K562 (cell line): ENCODE measurements around the gene ZNF277. TPM values are rescaled to one million over a fixed set of nuclear protein-coding genes. Genes with fewer than 3 reads are reported as not detected.
A peak's percentile ranks its signal among the peaks of the same experiment; 100 is the strongest.

Experiments
- CTBP1 ChIP-seq: fragments of 450-650 bp; IDR thresholded peaks from 2 replicates; pipeline ENCODE4 v1.6.1; 2016; ENCODE audit warnings: borderline replicate concordance
- E2F6 ChIP-seq, 2 experiments: IDR thresholded peaks; 2 replicates each; pipeline ENCODE4 v1.6.1; 2011; ENCODE audit warnings: borderline replicate concordance in 1 of 2, control low read depth in 1 of 2, low read depth in 1 of 2, low read length in 1 of 2, mild to moderate bottlenecking in 1 of 2, mixed read lengths in 1 of 2, moderate library complexity in 1 of 2; ENCODE audit not compliant: insufficient read depth in 1 of 2, insufficient read length in 1 of 2, poor library complexity in 1 of 2, severe bottlenecking in 1 of 2; ENCODE audit errors: extremely low read depth in 1 of 2
- ETS1 ChIP-seq: conservative IDR thresholded peaks from 2 replicates; pipeline ENCODE4 v1.6.1; 2011; ENCODE audit warnings: low read depth, mild to moderate bottlenecking, low read length; ENCODE audit not compliant: control insufficient read depth
- IRF2 ChIP-seq: sonication (generic); formaldehyde crosslinking; IDR thresholded peaks from 2 replicates; pipeline ENCODE4 v1.8.1; 2022; ENCODE audit warnings: mild to moderate bottlenecking, missing genetic modification reagents
- POU5F1 ChIP-seq: fragments of 150-350 bp; IDR thresholded peaks from 2 replicates; pipeline ENCODE4 v1.6.1; 2014; ENCODE audit warnings: borderline replicate concordance, low read length, low read depth, mild to moderate bottlenecking; ENCODE audit not compliant: partially characterized antibody
- SNIP1 ChIP-seq: fragments of 450-650 bp; IDR thresholded peaks from 2 replicates; pipeline ENCODE4 v1.7.1; 2017; ENCODE audit warnings: low read depth, mild to moderate bottlenecking
- SRF ChIP-seq, 2 experiments: fragments of 250-450, 450-650 bp in 1 of 2; sonication (Bioruptor Pico) in 1 of 2; sonication (generic) in 1 of 2; formaldehyde crosslinking; IDR thresholded peaks; 2 replicates each; pipeline versions ENCODE4 v1.5.0 to v1.5.1; 2020 to 2022; ENCODE audit warnings: mild to moderate bottlenecking in 1 of 2, missing genetic modification reagents in 1 of 2
- VEZF1 ChIP-seq: fragments of 200-800 bp; sonication (Bioruptor generic); IDR thresholded peaks from 2 replicates; pipeline ENCODE4 v1.6.1; 2017; ENCODE audit warnings: missing genetic modification characterization, missing compliant biosample characterization
- ZFX ChIP-seq: sonication (generic); formaldehyde crosslinking; IDR thresholded peaks from 2 replicates; pipeline ENCODE4 v1.8.0; 2022; ENCODE audit warnings: mild to moderate bottlenecking, missing genetic modification reagents, moderate library complexity
- ZNF830 ChIP-seq: fragments of 250-450 bp; sonication (Bioruptor Pico); IDR thresholded peaks from 2 replicates; pipeline ENCODE4 v1.5.0; 2021; ENCODE audit warnings: mild to moderate bottlenecking
- polyA plus RNA-seq, 8 experiments: library from polyadenylated mRNA; depleted of rRNA in 4 of 8; stranded (reverse) in 5 of 8; unstranded in 3 of 8; fragments of >200 nt; fragmentation: Nextera tagmentation in 2 of 8; fragmentation: Illumina TruSeq in 1 of 8; extraction: Ambion mirVana in 2 of 8; extraction: Trizol in 1 of 8; gene quantifications; 2 replicates each; pipeline versions ENCODE4 v1.2.1 to v1.2.3, GENCODE V29; 2011 to 2014; ENCODE audit warnings: inconsistent platforms in 1 of 8, missing spikeins in 1 of 8
- total RNA-seq, 7 experiments: library from RNA; depleted of rRNA in 6 of 7; stranded (reverse); fragments of >200 nt in 6 of 7; fragmentation: Illumina TruSeq in 2 of 7; extraction: Trizol in 2 of 7; gene quantifications; 2 replicates each; pipeline versions ENCODE4 v1.2.1 to v1.2.3, GENCODE V29; 2011 to 2021; ENCODE audit warnings: low replicate concordance in 1 of 7
- TF ChIP-seq, protein P1 (sequence below): sonication (generic); formaldehyde crosslinking; IDR thresholded peaks from 2 replicates; pipeline ENCODE4 v1.8.0; 2022; ENCODE audit warnings: mild to moderate bottlenecking, missing genetic modification reagents
- TF ChIP-seq, protein P2 (sequence below), 2 experiments: fragments of 450-650 bp; IDR thresholded peaks; 2 replicates each; pipeline ENCODE4 v1.6.1; 2018; ENCODE audit warnings: mild to moderate bottlenecking in 2 of 2, low read depth in 1 of 2; ENCODE audit not compliant: partially characterized antibody in 2 of 2
- TF ChIP-seq, protein P3 (sequence below): fragments of 450-650 bp; IDR thresholded peaks from 2 replicates; pipeline ENCODE4 v1.6.1; 2016; ENCODE audit warnings: borderline replicate concordance

ZNF277 gene
- total and polyA plus RNA-seq, 9 of the 15 experiments (the other 6 are each of a cell fraction or from before 2014, with no cell fraction given): 18.8 to 33.5 (median 27.7) TPM

- no peak for TF ChIP-seq SNIP1
- TF ChIP-seq, protein P1, sequence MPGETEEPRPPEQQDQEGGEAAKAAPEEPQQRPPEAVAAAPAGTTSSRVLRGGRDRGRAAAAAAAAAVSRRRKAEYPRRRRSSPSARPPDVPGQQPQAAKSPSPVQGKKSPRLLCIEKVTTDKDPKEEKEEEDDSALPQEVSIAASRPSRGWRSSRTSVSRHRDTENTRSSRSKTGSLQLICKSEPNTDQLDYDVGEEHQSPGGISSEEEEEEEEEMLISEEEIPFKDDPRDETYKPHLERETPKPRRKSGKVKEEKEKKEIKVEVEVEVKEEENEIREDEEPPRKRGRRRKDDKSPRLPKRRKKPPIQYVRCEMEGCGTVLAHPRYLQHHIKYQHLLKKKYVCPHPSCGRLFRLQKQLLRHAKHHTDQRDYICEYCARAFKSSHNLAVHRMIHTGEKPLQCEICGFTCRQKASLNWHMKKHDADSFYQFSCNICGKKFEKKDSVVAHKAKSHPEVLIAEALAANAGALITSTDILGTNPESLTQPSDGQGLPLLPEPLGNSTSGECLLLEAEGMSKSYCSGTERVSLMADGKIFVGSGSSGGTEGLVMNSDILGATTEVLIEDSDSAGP: no peak
- peak; percentile 14 to 38 for TF ChIP-seq E2F6 (IDR thresholded peaks at IDR 0.05; ENCODE audit: borderline replicate concordance in 1 of 2, extremely low read depth in 1 of 2, insufficient read depth in 1 of 2, insufficient read length in 1 of 2, low read depth in 1 of 2, low read length in 1 of 2, poor library complexity in 1 of 2, severe bottlenecking in 1 of 2)
- 0 out of 2 replicates have a peak, but pooled peaks have one; percentile 69 for TF ChIP-seq CTBP1
- TF ChIP-seq ETS1: peak; percentile 95
- TF ChIP-seq ZFX: peak; percentile 92
- TF ChIP-seq POU5F1: no peak
- peak in 1 of 2 experiments; percentile 78; a peak in 1 of 4 replicates for TF ChIP-seq SRF (CRISPR knock-in tag; IDR thresholded peaks at IDR 0.05)
- TF ChIP-seq, protein P2, sequence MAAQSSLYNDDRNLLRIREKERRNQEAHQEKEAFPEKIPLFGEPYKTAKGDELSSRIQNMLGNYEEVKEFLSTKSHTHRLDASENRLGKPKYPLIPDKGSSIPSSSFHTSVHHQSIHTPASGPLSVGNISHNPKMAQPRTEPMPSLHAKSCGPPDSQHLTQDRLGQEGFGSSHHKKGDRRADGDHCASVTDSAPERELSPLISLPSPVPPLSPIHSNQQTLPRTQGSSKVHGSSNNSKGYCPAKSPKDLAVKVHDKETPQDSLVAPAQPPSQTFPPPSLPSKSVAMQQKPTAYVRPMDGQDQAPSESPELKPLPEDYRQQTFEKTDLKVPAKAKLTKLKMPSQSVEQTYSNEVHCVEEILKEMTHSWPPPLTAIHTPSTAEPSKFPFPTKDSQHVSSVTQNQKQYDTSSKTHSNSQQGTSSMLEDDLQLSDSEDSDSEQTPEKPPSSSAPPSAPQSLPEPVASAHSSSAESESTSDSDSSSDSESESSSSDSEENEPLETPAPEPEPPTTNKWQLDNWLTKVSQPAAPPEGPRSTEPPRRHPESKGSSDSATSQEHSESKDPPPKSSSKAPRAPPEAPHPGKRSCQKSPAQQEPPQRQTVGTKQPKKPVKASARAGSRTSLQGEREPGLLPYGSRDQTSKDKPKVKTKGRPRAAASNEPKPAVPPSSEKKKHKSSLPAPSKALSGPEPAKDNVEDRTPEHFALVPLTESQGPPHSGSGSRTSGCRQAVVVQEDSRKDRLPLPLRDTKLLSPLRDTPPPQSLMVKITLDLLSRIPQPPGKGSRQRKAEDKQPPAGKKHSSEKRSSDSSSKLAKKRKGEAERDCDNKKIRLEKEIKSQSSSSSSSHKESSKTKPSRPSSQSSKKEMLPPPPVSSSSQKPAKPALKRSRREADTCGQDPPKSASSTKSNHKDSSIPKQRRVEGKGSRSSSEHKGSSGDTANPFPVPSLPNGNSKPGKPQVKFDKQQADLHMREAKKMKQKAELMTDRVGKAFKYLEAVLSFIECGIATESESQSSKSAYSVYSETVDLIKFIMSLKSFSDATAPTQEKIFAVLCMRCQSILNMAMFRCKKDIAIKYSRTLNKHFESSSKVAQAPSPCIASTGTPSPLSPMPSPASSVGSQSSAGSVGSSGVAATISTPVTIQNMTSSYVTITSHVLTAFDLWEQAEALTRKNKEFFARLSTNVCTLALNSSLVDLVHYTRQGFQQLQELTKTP (IDR thresholded peaks at IDR 0.05; ENCODE audit: low read depth in 1 of 2, partially characterized antibody in 2 of 2): peak; percentile 42 to 90
- TF ChIP-seq, protein P3, sequence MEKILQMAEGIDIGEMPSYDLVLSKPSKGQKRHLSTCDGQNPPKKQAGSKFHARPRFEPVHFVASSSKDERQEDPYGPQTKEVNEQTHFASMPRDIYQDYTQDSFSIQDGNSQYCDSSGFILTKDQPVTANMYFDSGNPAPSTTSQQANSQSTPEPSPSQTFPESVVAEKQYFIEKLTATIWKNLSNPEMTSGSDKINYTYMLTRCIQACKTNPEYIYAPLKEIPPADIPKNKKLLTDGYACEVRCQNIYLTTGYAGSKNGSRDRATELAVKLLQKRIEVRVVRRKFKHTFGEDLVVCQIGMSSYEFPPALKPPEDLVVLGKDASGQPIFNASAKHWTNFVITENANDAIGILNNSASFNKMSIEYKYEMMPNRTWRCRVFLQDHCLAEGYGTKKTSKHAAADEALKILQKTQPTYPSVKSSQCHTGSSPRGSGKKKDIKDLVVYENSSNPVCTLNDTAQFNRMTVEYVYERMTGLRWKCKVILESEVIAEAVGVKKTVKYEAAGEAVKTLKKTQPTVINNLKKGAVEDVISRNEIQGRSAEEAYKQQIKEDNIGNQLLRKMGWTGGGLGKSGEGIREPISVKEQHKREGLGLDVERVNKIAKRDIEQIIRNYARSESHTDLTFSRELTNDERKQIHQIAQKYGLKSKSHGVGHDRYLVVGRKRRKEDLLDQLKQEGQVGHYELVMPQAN: peak; percentile 82
- no peak for TF ChIP-seq IRF2 (CRISPR knock-in tag)
- TF ChIP-seq ZNF830: peak; percentile 88; the same call in 1 of the 2 replicates
- TF ChIP-seq VEZF1 (CRISPR knock-in tag): peak; percentile 94
These were observed at the start of gene ZNF277, which contains the start of gene DOCK4 (continued) for GRCh38 chr7:112206238-112206990.
